Common myeloid progenitor, CD34-positive (primary cell): Measurements from ENCODE around the gene NKAIN2.

Experiments used
- CTCF ChIA-PET: fragments of 350-600 bp; sonication (Branson Sonifier 250); formaldehyde crosslinking; loops from one replicate; lab custom pipeline; 2021; ENCODE audit warnings: antibody characterized with exemption; lab: Charles Lee
- POLR2A ChIA-PET: fragments of 350-600 bp; sonication (Branson Sonifier 250); formaldehyde crosslinking; loops from one replicate; lab custom pipeline; 2021; ENCODE audit warnings: antibody characterized with exemption; lab: Charles Lee
- DNase-seq, 3 donors: peaks; one replicate each; pipeline versions ENCODE4 v3.0.0 to v3.0.0-alpha.2; 2013
- H3K27ac ChIP-seq, 2 experiments: 1 replicate in 1 of 2; 2 replicates in 1 of 2; pipeline ENCODE4 v1.7.0; 2013; ENCODE audit warnings: inconsistent platforms in 2 of 2, low read length in 2 of 2, mild to moderate bottlenecking in 2 of 2, low read depth in 1 of 2, moderate library complexity in 1 of 2; ENCODE audit not compliant: severe bottlenecking in 2 of 2, insufficient read depth in 1 of 2, poor library complexity in 1 of 2
- H3K27me3 ChIP-seq, 5 experiments: replicated peaks in 2 of 5; 1 replicate in 3 of 5; 2 replicates in 2 of 5; pipeline versions ENCODE4 v1.6.1 to v1.7.0; 2013; ENCODE audit warnings: low read length in 4 of 5, mild to moderate bottlenecking in 2 of 5, moderate library complexity in 2 of 5, inconsistent platforms in 1 of 5; ENCODE audit not compliant: insufficient read depth in 5 of 5, control insufficient read depth in 4 of 5
- H3K36me3 ChIP-seq, 4 experiments: 1 replicate in 2 of 4; 2 replicates in 2 of 4; pipeline versions ENCODE4 v1.6.1 to v1.7.0; 2013; ENCODE audit warnings: low read length in 3 of 4, control low read depth in 1 of 4, mild to moderate bottlenecking in 1 of 4; ENCODE audit not compliant: control insufficient read depth in 4 of 4, insufficient read depth in 4 of 4
- H3K4me1 ChIP-seq, 4 experiments: 1 replicate in 3 of 4; 2 replicates in 1 of 4; pipeline versions ENCODE4 v1.6.1 to v1.7.1; 2013; ENCODE audit warnings: low read length in 3 of 4, mild to moderate bottlenecking in 3 of 4, control low read depth in 1 of 4, inconsistent platforms in 1 of 4, moderate library complexity in 1 of 4; ENCODE audit not compliant: control insufficient read depth in 4 of 4, insufficient read depth in 4 of 4; ENCODE audit errors: control extremely low read depth in 1 of 4
- H3K4me3 ChIP-seq, 7 experiments: 1 replicate in 4 of 7; 2 replicates in 3 of 7; pipeline versions ENCODE4 v1.5.1 to v1.7.0; 2013; ENCODE audit warnings: mild to moderate bottlenecking in 7 of 7, low read length in 6 of 7, moderate library complexity in 6 of 7, inconsistent platforms in 2 of 7, low read depth in 2 of 7, control low read depth in 1 of 7; ENCODE audit not compliant: insufficient read depth in 4 of 7, control insufficient read depth in 1 of 7; ENCODE audit errors: extremely low read depth in 1 of 7
- H3K9me3 ChIP-seq, 5 experiments: 1 replicate in 4 of 5; 2 replicates in 1 of 5; pipeline versions ENCODE4 v1.6.1 to v1.7.1; 2013; ENCODE audit warnings: low read length in 4 of 5, mild to moderate bottlenecking in 2 of 5, inconsistent platforms in 1 of 5, low read depth in 1 of 5, moderate library complexity in 1 of 5; ENCODE audit not compliant: control insufficient read depth in 4 of 5, insufficient read depth in 2 of 5; ENCODE audit errors: control extremely low read depth in 1 of 5
- WGBS: methylation state at CpG from one replicate; pipeline ENCODE4 v1.1.5; 2013; ENCODE audit not compliant: insufficient coverage; 5-methylcytosine and 5-hydroxymethylcytosine counted together

Gene NKAIN2

DNA sequence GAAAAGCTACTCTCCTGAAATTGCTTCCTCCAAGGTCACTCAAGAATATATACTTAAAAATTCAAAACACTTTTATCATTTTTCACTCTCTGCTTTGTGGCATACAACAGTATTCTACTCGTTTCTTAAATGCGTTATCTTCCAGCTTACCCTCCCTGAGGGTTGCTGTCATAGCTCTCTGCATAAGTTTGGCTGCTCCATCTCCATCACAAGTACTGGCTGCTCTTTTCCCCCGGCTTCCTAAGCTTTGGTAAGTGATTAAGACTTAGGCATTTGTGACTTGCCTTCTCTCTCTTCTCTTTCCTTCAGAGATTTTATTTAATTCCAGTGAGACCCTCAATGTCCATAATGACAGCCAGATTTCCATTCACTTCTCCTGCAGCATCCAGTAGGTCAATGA lies 128.3 kb downstream of the NKAIN2 start:
- Histone ChIP-seq H3K4me1 (no peaks in the 10 kb centered on the region), H3K4me3 (no peak overlapping the region), H3K27ac (no peak overlapping the region), H3K36me3 (peaks cover 0 to 6% (median 0%) of the 10 kb centered on the region in 4 experiments), H3K9me3 (no peaks in the 10 kb centered on the region), H3K27me3 (no peaks in the 10 kb centered on the region)
- no peak for DNase-seq
- ChIA-PET POLR2A (no interaction called here), CTCF (interaction anchor here (0.6 kb wide), 1 partner anchor 73 kb away, joined by 3 read pairs; no protein-coding TSS in a partner anchor)
- WGBS = 95% methylated on average over 3 of the region's 3 CpGs

DNA sequence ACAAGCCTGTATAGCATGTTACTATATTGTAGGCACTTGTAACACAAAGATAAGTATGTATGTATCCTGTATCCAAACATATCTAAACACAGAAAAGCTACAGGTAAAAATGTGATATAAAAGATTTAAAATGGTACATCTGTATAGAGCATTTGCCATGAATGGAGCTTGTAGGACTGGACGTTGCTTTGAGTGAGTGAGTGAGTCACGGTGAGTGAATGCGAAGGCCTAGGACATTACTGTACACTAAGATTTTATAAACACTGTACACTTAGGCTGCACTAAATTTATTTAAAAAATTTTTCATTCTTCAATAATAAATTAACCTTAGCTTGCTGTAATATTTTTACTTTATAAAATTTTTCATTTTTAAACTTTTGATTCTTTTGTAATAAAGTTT lies 136.9 kb downstream of the NKAIN2 start:
- no peak for DNase-seq
- peaks cover 0 to 8% (median 4%) of the 10 kb centered on the region in 4 experiments for H3K4me1 ChIP-seq
- WGBS = no CpG with 5 or more reads among the region's 3 CpGs
- H3K9me3 ChIP-seq = no peaks in the 10 kb centered on the region
- ChIA-PET CTCF (interaction anchor here (1.0 kb wide), 1 partner anchor 23 kb away, joined by 3 read pairs; no protein-coding TSS in a partner anchor), POLR2A (no interaction called here)
- H3K36me3 ChIP-seq = peaks cover 0 to 2% (median 0%) of the 10 kb centered on the region in 4 experiments
- no peak overlapping the region for H3K4me3 ChIP-seq
- H3K27ac ChIP-seq = no peak overlapping the region
- H3K27me3 ChIP-seq = no peaks in the 10 kb centered on the region

DNA sequence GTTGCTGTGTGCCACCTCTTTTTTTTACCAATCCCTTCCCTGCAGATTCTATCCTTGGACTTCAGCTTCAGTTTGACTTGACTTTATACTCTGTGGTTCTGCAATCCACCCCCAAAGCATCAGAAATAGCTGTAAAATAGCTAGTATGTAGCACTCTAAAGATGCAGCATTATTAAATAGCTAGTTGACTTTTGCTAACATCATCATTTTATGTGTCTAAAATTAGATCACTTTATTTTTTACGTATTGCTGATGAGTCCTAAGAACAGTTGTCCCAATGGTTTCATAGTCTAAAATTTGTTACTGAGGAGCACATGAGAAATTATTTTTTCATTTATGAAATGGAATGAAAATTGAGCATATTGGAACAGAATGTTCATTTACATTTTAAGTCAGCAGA lies 138.2 kb downstream of the NKAIN2 start:
- Histone ChIP-seq H3K27ac (no peak overlapping the region), H3K4me1 (peaks cover 0 to 15% (median 5%) of the 10 kb centered on the region in 4 experiments), H3K4me3 (no peak overlapping the region), H3K36me3 (peaks cover 0 to 2% (median 0%) of the 10 kb centered on the region in 4 experiments), H3K27me3 (no peaks in the 10 kb centered on the region), H3K9me3 (no peaks in the 10 kb centered on the region)
- WGBS = no CpG with 5 or more reads among the region's 1 CpG
- POLR2A ChIA-PET = no interaction called here
- CTCF ChIA-PET = interaction anchor here (1.0 to 1.2 kb wide), 2 partner anchors 23 to 139 kb away, joined by 5 to 6 read pairs; no protein-coding TSS in a partner anchor
- no peak for DNase-seq

DNA sequence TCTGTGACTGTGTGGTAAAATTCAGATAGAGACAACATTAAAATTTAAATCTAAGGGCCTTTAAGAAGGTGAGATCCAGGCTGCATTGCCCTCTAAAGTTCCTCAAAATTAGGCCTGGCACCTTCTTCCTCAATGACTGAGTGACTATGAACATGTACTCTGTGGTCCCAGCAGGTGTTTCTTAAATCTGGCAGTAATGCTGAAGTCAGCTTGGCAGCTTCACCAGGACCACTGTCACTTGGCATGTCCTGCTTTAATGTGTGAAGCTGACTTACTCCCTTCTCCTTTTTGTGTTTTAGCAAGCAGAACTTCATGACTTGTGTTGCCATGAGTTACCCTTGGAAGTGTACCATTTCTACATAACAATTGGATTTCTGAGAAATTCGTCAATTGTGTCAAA lies 141.7 kb downstream of the NKAIN2 start:
- CTCF ChIA-PET = interaction anchor here (1.2 to 3.7 kb wide), 3 partner anchors 16 to 143 kb away, joined by 5 to 10 read pairs (median 9); no protein-coding TSS in a partner anchor
- no CpG with 5 or more reads among the region's 1 CpG for WGBS
- POLR2A ChIA-PET = interaction anchor here (1.0 kb wide), 1 partner anchor 140 kb away, joined by 4 read pairs; no protein-coding TSS in a partner anchor

DNA sequence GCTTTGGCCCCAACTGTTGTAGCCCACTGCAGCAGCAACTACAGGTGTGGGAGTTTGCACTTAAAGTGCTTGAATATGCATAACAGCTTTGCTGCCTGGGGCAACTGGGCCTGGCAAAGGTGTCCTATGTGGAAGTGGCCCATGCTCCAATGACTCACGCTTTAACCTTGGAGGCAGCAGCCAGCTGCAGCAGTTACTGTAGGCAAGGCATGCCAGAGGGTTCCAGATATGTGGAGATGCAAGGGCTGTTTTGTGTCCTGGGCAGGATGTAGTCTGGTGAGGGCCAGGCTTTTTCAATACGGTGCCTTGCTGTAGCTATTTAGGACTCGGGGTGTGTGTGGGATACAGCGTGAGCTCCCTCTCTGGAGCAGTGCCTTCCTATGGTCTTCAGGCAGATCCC lies 150.3 kb downstream of the NKAIN2 start:
- DNase-seq = no peak
- H3K27ac ChIP-seq = no peak overlapping the region
- H3K4me1 ChIP-seq = no peaks in the 10 kb centered on the region
- no peaks in the 10 kb centered on the region for H3K27me3 ChIP-seq
- 100% methylated on average over 4 of the region's 4 CpGs for WGBS
- peaks cover 0 to 16% (median 6%) of the 10 kb centered on the region in 5 experiments for H3K9me3 ChIP-seq
- peaks cover 0 to 8% (median 4%) of the 10 kb centered on the region in 4 experiments for H3K36me3 ChIP-seq
- H3K4me3 ChIP-seq = no peak overlapping the region
- POLR2A ChIA-PET = no interaction called here
- CTCF ChIA-PET = interaction anchor here (1.2 to 1.5 kb wide), 2 partner anchors 8 to 11 kb away, joined by 4 to 5 read pairs; no protein-coding TSS in a partner anchor

More for the DNA sequence above, 141.7 kb downstream of the NKAIN2 start:
- no peak overlapping the region for H3K4me3 ChIP-seq
- H3K4me1 ChIP-seq = peaks cover 0 to 15% (median 5%) of the 10 kb centered on the region in 4 experiments
- H3K27me3 ChIP-seq = no peaks in the 10 kb centered on the region
- H3K27ac ChIP-seq = no peak overlapping the region
- H3K9me3 ChIP-seq = peaks cover 0 to 14% (median 4%) of the 10 kb centered on the region in 5 experiments
- DNase-seq = peak in 2 of 3 donors; percentile 81 to 90
- H3K36me3 ChIP-seq = peaks cover 0 to 4% (median 0%) of the 10 kb centered on the region in 4 experiments

DNA sequence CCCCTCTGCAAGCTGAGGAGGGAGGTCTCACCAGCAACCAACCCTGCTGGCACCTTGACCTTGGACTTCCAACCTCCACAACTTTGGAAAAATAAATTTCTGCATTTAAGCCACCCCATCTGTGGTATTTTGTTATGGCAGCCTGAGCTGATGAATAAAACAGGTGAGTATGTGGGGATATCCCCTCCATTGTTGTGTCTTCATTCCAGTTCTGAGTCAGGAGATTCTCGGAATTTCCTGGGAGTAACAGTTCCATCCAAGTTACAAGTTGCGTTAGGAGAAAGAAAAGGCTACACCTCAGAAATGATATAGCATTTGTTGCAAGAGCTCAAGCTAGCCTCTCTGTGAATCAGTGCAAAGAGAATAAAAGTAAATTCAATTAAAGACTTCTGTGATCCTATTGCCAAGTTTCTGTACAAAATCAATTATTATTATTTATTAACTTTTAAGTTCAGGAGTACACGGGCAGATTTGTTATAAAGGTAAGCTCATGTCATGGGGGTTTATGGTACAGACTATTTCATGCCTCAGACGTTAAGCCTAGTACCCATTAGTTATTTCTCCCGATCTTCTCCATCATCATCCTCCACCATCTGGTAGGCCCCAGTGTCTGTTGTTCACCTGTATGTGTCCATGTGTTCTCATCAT lies 153.0 kb downstream of the NKAIN2 start:
- Histone ChIP-seq H3K9me3 (peaks cover 0 to 4% (median 3%) of the 10 kb centered on the region in 5 experiments), H3K4me1 (no peaks in the 10 kb centered on the region), H3K4me3 (no peak overlapping the region), H3K27ac (no peak overlapping the region), H3K27me3 (no peaks in the 10 kb centered on the region), H3K36me3 (peaks cover 0 to 8% (median 3%) of the 10 kb centered on the region in 4 experiments)
- ChIA-PET POLR2A (no interaction called here), CTCF (interaction anchor here (1.1 to 2.1 kb wide), 2 partner anchors 10 kb away, joined by 4 to 6 read pairs; no protein-coding TSS in a partner anchor)
- 100% methylated on average over 3 of the region's 5 CpGs for WGBS
- DNase-seq = no peak

DNA sequence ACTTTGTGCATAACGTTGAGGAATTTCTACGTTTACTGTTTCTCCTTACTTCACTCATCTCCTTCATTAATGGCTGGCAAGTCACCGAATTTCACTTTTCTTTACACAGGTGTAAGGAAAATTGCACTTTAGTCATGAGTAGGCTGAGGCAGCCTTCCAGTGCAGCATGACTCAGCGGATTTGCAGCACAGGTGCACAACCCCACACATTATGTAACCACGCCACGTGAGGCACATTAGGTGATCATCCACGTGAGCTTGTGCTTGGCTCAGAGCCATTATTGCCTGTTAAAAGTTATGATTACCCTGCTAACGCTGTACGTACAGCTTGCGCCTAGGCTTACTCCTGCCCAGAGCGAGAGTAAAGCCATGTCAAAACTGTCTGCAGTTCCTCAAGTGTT lies 158.8 kb downstream of the NKAIN2 start:
- POLR2A ChIA-PET = no interaction called here
- Histone ChIP-seq H3K4me3 (no peak overlapping the region), H3K4me1 (peaks cover 0 to 20% (median 7%) of the 10 kb centered on the region in 4 experiments)

More for the DNA sequence above, 158.8 kb downstream of the NKAIN2 start:
- H3K36me3 ChIP-seq = no peaks in the 10 kb centered on the region
- DNase-seq = peak in 2 of 3 donors; percentile 50 to 61
- no peaks in the 10 kb centered on the region for H3K27me3 ChIP-seq
- CTCF ChIA-PET = interaction anchor here (1.0 to 1.3 kb wide), 3 partner anchors 8 to 186 kb away, joined by 4 to 7 read pairs (median 4); no protein-coding TSS in a partner anchor
- no peak overlapping the region for H3K27ac ChIP-seq
- 75% methylated on average over 9 of the region's 11 CpGs for WGBS
- no peaks in the 10 kb centered on the region for H3K9me3 ChIP-seq
